ENCODE data around the gene HSPBP1. TPM values are rescaled to one million over a fixed set of nuclear protein-coding genes. Genes with fewer than 3 reads are reported as not detected.

Gene HSPBP1
- total and polyA plus RNA-seq, 7 donors, result 23.0 to 98.2 (median 34.0) TPM

- no peaks in the 10 kb centered on the region for H3K9me3 ChIP-seq
- H3K27me3 ChIP-seq (ENCODE audit: insufficient read depth in 3 of 3, low read length in 2 of 3), result no peaks in the 10 kb centered on the region
- no peak overlapping the region for H3K4me3 ChIP-seq
- no peak overlapping the region for H3K27ac ChIP-seq
- ATAC-seq (no peak), DNase-seq (no peak)
- TF ChIP-seq, protein P1, sequence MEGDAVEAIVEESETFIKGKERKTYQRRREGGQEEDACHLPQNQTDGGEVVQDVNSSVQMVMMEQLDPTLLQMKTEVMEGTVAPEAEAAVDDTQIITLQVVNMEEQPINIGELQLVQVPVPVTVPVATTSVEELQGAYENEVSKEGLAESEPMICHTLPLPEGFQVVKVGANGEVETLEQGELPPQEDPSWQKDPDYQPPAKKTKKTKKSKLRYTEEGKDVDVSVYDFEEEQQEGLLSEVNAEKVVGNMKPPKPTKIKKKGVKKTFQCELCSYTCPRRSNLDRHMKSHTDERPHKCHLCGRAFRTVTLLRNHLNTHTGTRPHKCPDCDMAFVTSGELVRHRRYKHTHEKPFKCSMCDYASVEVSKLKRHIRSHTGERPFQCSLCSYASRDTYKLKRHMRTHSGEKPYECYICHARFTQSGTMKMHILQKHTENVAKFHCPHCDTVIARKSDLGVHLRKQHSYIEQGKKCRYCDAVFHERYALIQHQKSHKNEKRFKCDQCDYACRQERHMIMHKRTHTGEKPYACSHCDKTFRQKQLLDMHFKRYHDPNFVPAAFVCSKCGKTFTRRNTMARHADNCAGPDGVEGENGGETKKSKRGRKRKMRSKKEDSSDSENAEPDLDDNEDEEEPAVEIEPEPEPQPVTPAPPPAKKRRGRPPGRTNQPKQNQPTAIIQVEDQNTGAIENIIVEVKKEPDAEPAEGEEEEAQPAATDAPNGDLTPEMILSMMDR (IDR thresholded peaks at IDR 0.05), result no peak
- intact Hi-C loops (cut with DNase I), result loop anchor here in 1 of 2 donors (2.0 kb wide), 1 partner anchor 14 kb away; no protein-coding TSS in a partner anchor
- H3K4me1 ChIP-seq, result peaks cover 7% of the 10 kb centered on the region
- WGBS, 3 donors, result 84 to 86% (median 85%) methylated on average over 5 of the region's 5 CpGs
- H3K36me3 ChIP-seq (ENCODE audit: insufficient read depth in 1 of 2, low read depth in 1 of 2), result peaks cover 0 to 11% of the 10 kb centered on the region in 2 donors
Measured at GRCh38 chr19:55264531-55264930, 15.4 kb downstream of the HSPBP1 start.

GRCh38 chr19:55262359-55262758 lies 17.6 kb downstream of the HSPBP1 start:
- no peak for ATAC-seq
- TF ChIP-seq, protein P1 (IDR thresholded peaks at IDR 0.05), result no peak
- no peak overlapping the region for H3K27ac ChIP-seq
- H3K4me1 ChIP-seq, result peaks cover 11% of the 10 kb centered on the region
- H3K27me3 ChIP-seq (ENCODE audit: insufficient read depth in 3 of 3, low read length in 2 of 3), result no peaks in the 10 kb centered on the region
- no peak for DNase-seq
- H3K4me3 ChIP-seq, result no peak overlapping the region
- intact Hi-C loops (cut with DNase I), result no loop called here
- peaks cover 0 to 9% of the 10 kb centered on the region in 2 donors for H3K36me3 ChIP-seq (ENCODE audit: insufficient read depth in 1 of 2, low read depth in 1 of 2)
- WGBS, 3 donors, result 89 to 95% (median 92%) methylated on average over 9 of the region's 9 CpGs
- H3K9me3 ChIP-seq, result no peaks in the 10 kb centered on the region

DNA sequence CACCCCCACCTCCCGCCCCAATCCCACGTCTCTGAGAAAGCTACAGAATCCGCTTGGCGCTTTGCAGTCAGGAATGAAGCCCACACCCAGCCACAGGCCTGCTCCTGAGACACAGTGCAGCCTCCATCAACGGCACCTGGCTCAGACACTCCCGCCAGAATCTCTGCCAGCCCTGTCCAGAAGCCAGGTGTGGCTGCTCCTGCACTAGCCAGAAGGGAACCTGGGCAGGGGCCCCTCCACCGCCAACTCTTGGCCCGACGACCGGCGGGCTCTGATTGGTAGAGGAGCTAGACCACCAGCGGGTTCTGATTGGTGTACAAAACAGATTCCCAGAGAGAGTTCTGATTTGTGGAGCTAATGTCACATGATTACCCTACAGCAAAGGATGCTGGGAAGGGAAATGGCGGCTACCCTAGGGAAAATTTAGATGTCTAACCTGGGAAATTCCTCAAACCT lies 18.2 kb downstream of the HSPBP1 start:
- no peaks in the 10 kb centered on the region for H3K27me3 ChIP-seq (ENCODE audit: insufficient read depth in 3 of 3, low read length in 2 of 3)
- TF ChIP-seq, protein P1 (IDR thresholded peaks at IDR 0.05), result no peak
- 88 to 90% (median 88%) methylated on average over 13 of the region's 13 CpGs for WGBS, 3 donors
- peaks cover 0 to 9% of the 10 kb centered on the region in 2 donors for H3K36me3 ChIP-seq (ENCODE audit: insufficient read depth in 1 of 2, low read depth in 1 of 2)
- ATAC-seq, result no peak
- H3K4me3 ChIP-seq, result no peak overlapping the region
- no peak overlapping the region for H3K27ac ChIP-seq
- intact Hi-C loops (cut with DNase I), result no loop called here
- H3K4me1 ChIP-seq, result peaks cover 17% of the 10 kb centered on the region
- no peak for DNase-seq
- H3K9me3 ChIP-seq, result no peaks in the 10 kb centered on the region

DNA sequence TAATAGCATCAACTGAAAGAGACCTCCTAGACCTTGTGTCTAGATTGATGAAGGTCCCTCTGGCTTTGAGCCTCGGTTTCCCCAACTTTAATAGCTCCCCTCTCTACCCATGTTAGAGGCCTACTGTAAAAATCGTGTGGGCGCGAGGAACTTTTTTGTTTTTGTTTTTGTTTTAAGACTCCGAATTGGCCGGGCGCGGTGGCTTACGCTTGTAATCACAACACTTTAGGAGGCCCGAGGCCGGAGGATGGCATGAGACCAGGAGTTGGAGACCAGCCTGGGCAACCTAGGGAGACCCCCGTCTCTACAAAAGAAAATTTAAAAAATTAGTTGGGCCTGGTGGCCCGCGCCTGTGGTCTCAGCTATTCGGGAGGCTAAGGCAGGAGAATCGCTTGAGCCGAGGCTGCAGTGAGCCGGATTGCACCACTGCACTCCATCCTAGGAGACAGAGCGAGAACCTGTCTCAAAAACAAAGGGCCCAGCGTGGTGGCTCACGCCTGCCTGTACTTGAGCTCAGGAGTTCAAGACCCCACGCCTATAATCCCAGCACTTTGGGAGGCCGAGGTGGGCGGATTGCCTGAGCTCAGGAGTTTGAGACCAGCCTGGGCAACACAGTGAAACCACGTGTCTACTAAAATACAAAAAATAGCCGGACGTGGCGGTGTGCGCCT lies 20.2 kb downstream of the HSPBP1 start:
- ATAC-seq, result peak in 1 of 4 donors; percentile 2
- intact Hi-C loops (cut with DNase I), result no loop called here
- Histone ChIP-seq H3K4me1 (peaks cover 38% of the 10 kb centered on the region), H3K27ac (peak overlapping the region; percentile 92), H3K9me3 (no peaks in the 10 kb centered on the region), H3K36me3 (ENCODE audit: insufficient read depth in 1 of 2, low read depth in 1 of 2) (peaks cover 0 to 8% of the 10 kb centered on the region in 2 donors), H3K4me3 (peak overlapping the region; percentile 92), H3K27me3 (ENCODE audit: insufficient read depth in 3 of 3, low read length in 2 of 3) (no peaks in the 10 kb centered on the region)
- TF ChIP-seq, protein P1 (IDR thresholded peaks at IDR 0.05), result no peak
- 33 to 39% (median 37%) methylated on average over 29 of the region's 29 CpGs for WGBS, 3 donors
- DNase-seq, result peak in 1 of 2 donors; percentile 68
